PC-9 (cell line): ENCODE data around the gene DDIT4.

Experiments
- EZH2 ChIP-seq: fragments of 200-600 bp; sonication (generic); IDR thresholded peaks from 2 replicates; pipeline ENCODE4 v1.8.0; 2017; ENCODE audit warnings: antibody characterized with exemption, low read depth
- TF ChIP-seq, protein P1 (sequence below): fragments of 200-600 bp; sonication (generic); conservative IDR thresholded peaks from 2 replicates; pipeline ENCODE4 v1.6.1; 2017; ENCODE audit warnings: mixed run types, antibody characterized with exemption, mild to moderate bottlenecking, moderate library complexity

DNA sequence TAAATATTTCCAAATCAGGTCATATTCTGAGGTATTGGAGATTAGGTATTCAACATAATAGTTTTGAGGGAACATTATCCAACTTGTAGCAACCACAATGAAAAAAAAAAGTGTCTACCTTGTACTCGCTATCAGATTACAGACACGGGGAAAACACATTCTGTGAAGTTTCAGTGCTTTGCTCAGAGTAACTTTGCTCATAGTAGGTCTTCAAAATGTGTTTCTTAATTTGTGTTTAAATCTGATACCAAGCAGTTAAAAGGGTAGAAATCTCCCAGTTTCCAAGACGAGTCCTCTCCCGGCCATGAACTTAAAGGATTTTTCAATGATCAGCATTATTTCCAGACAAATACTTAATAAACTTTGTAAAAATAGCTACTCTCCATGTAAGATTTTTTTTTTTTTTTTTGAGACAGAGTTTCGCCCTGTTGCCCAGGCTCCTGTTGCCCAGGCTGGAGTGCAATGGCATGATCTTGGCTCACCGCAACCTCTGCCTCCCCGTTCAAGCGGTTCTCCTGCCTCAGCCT lies 39.2 kb downstream of the DDIT4 start:
- TF ChIP-seq, protein P1, sequence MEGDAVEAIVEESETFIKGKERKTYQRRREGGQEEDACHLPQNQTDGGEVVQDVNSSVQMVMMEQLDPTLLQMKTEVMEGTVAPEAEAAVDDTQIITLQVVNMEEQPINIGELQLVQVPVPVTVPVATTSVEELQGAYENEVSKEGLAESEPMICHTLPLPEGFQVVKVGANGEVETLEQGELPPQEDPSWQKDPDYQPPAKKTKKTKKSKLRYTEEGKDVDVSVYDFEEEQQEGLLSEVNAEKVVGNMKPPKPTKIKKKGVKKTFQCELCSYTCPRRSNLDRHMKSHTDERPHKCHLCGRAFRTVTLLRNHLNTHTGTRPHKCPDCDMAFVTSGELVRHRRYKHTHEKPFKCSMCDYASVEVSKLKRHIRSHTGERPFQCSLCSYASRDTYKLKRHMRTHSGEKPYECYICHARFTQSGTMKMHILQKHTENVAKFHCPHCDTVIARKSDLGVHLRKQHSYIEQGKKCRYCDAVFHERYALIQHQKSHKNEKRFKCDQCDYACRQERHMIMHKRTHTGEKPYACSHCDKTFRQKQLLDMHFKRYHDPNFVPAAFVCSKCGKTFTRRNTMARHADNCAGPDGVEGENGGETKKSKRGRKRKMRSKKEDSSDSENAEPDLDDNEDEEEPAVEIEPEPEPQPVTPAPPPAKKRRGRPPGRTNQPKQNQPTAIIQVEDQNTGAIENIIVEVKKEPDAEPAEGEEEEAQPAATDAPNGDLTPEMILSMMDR: no peak
- no peak for TF ChIP-seq EZH2
